ENCODE data around the gene RALGAPA2.

GRCh38 chr20:20391766-20392165 is 320.7 kb downstream of the RALGAPA2 start:
- TF ChIP-seq CTCF (IDR thresholded peaks at IDR 0.05) (no peak), REST (IDR thresholded peaks at IDR 0.05; ENCODE audit: insufficient read depth in 1 of 2, low read depth in 2 of 2, low read length in 1 of 2) (no peak), SIN3A (IDR thresholded peaks at IDR 0.05; ENCODE audit: borderline replicate concordance, insufficient read depth, low read depth, low read length) (no peak), POLR2AphosphoS5 (IDR thresholded peaks at IDR 0.05; ENCODE audit: low read depth, low read length) (no peak), TCF7L2 (IDR thresholded peaks at IDR 0.05; ENCODE audit: low read depth, low read length) (no peak)

Data from Panc1 (cell line).